Cardiac fibroblast (primary cell): Measurements from ENCODE around the gene MEMO1.

Experiments used
- DNase-seq, 2 donors: peaks; one replicate each; pipeline versions ENCODE4 v3.0.0 to v3.0.0-alpha.2; 2010; ENCODE audit warnings: low read depth in 2 of 2
- H3K4me3 ChIP-seq, 2 donors: replicated peaks in 1 of 2; 1 replicate in 1 of 2; 2 replicates in 1 of 2; pipeline ENCODE4 v1.5.1; 2011; ENCODE audit warnings: low read depth in 2 of 2, low read length in 2 of 2, mild to moderate bottlenecking in 2 of 2, moderate library complexity in 1 of 2
- CTCF ChIP-seq: IDR thresholded peaks from one replicate; pipeline ENCODE4 v1.5.1; 2011; ENCODE audit warnings: low read depth, mild to moderate bottlenecking, low read length, inconsistent platforms

MEMO1 gene

GRCh38 chr2:31823558-31823957 is 187.2 kb downstream of the MEMO1 start:
- no peak for DNase-seq
- TF ChIP-seq CTCF, result no peak
- H3K4me3 ChIP-seq, result no peak overlapping the region

- H3K4me3 ChIP-seq, result no peak overlapping the region
- no peak for DNase-seq
- no peak for TF ChIP-seq CTCF
These were observed 188.2 kb downstream of the MEMO1 start for GRCh38 chr2:31822587-31822986.
